ENCODE data around the gene PPP1R2.
A peak's percentile ranks its signal among the peaks of the same experiment; 100 is the strongest.

DNA sequence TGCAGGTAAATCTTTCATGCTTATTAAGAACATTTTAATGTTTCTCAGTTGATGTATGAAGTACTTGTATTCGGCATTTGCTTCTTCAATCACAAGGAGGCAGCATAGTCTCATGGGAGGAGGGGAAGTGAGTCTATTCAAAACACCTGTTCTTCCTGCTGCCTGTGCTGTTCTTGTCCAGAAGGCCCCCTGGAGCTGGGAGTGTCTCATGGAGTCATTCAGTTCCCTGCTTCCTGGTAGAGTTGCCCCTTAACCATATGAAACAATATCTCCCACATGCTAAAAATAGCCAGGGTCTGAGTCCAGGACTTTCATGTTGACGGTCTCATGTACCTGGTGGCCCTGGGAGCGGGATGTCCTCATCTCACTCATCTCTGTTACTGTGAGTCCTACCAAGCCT lies 15.5 kb upstream of the PPP1R2 start:
- TF ChIP-seq, protein P1, sequence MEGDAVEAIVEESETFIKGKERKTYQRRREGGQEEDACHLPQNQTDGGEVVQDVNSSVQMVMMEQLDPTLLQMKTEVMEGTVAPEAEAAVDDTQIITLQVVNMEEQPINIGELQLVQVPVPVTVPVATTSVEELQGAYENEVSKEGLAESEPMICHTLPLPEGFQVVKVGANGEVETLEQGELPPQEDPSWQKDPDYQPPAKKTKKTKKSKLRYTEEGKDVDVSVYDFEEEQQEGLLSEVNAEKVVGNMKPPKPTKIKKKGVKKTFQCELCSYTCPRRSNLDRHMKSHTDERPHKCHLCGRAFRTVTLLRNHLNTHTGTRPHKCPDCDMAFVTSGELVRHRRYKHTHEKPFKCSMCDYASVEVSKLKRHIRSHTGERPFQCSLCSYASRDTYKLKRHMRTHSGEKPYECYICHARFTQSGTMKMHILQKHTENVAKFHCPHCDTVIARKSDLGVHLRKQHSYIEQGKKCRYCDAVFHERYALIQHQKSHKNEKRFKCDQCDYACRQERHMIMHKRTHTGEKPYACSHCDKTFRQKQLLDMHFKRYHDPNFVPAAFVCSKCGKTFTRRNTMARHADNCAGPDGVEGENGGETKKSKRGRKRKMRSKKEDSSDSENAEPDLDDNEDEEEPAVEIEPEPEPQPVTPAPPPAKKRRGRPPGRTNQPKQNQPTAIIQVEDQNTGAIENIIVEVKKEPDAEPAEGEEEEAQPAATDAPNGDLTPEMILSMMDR (tag by site-specific recombination; IDR thresholded peaks at IDR 0.05) = peak; percentile 13; the same call in 1 of the 2 replicates
- TF ChIP-seq WT1 (tag by site-specific recombination; IDR thresholded peaks at IDR 0.05) (no peak), ZNF76 (tag by site-specific recombination; IDR thresholded peaks at IDR 0.05; ENCODE audit: borderline replicate concordance, low read depth) (no peak), ZNF530 (tag by site-specific recombination; IDR thresholded peaks at IDR 0.05; ENCODE audit: low read depth) (no peak), SP2 (tag by site-specific recombination; IDR thresholded peaks at IDR 0.05) (no peak), ZNF626 (tag by site-specific recombination; IDR thresholded peaks at IDR 0.05) (no peak)
- TF ChIP-seq, protein P2, sequence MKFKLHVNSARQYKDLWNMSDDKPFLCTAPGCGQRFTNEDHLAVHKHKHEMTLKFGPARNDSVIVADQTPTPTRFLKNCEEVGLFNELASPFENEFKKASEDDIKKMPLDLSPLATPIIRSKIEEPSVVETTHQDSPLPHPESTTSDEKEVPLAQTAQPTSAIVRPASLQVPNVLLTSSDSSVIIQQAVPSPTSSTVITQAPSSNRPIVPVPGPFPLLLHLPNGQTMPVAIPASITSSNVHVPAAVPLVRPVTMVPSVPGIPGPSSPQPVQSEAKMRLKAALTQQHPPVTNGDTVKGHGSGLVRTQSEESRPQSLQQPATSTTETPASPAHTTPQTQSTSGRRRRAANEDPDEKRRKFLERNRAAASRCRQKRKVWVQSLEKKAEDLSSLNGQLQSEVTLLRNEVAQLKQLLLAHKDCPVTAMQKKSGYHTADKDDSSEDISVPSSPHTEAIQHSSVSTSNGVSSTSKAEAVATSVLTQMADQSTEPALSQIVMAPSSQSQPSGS (tag by site-specific recombination; IDR thresholded peaks at IDR 0.05; ENCODE audit: low read depth) = no peak
- TF ChIP-seq, protein P3, sequence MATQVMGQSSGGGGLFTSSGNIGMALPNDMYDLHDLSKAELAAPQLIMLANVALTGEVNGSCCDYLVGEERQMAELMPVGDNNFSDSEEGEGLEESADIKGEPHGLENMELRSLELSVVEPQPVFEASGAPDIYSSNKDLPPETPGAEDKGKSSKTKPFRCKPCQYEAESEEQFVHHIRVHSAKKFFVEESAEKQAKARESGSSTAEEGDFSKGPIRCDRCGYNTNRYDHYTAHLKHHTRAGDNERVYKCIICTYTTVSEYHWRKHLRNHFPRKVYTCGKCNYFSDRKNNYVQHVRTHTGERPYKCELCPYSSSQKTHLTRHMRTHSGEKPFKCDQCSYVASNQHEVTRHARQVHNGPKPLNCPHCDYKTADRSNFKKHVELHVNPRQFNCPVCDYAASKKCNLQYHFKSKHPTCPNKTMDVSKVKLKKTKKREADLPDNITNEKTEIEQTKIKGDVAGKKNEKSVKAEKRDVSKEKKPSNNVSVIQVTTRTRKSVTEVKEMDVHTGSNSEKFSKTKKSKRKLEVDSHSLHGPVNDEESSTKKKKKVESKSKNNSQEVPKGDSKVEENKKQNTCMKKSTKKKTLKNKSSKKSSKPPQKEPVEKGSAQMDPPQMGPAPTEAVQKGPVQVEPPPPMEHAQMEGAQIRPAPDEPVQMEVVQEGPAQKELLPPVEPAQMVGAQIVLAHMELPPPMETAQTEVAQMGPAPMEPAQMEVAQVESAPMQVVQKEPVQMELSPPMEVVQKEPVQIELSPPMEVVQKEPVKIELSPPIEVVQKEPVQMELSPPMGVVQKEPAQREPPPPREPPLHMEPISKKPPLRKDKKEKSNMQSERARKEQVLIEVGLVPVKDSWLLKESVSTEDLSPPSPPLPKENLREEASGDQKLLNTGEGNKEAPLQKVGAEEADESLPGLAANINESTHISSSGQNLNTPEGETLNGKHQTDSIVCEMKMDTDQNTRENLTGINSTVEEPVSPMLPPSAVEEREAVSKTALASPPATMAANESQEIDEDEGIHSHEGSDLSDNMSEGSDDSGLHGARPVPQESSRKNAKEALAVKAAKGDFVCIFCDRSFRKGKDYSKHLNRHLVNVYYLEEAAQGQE (tag by site-specific recombination; IDR thresholded peaks at IDR 0.05) = no peak
- TF ChIP-seq, protein P4, sequence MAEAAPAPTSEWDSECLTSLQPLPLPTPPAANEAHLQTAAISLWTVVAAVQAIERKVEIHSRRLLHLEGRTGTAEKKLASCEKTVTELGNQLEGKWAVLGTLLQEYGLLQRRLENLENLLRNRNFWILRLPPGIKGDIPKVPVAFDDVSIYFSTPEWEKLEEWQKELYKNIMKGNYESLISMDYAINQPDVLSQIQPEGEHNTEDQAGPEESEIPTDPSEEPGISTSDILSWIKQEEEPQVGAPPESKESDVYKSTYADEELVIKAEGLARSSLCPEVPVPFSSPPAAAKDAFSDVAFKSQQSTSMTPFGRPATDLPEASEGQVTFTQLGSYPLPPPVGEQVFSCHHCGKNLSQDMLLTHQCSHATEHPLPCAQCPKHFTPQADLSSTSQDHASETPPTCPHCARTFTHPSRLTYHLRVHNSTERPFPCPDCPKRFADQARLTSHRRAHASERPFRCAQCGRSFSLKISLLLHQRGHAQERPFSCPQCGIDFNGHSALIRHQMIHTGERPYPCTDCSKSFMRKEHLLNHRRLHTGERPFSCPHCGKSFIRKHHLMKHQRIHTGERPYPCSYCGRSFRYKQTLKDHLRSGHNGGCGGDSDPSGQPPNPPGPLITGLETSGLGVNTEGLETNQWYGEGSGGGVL (tag by site-specific recombination; IDR thresholded peaks at IDR 0.05) = no peak
